ENCODE measurements around the gene PITX1.
A peak's percentile ranks its signal among the peaks of the same experiment; 100 is the strongest.

PITX1 gene

GRCh38 chr5:135037519-135038204 lies 3.6 kb upstream of the PITX1 start:
- TF ChIP-seq, protein P1, sequence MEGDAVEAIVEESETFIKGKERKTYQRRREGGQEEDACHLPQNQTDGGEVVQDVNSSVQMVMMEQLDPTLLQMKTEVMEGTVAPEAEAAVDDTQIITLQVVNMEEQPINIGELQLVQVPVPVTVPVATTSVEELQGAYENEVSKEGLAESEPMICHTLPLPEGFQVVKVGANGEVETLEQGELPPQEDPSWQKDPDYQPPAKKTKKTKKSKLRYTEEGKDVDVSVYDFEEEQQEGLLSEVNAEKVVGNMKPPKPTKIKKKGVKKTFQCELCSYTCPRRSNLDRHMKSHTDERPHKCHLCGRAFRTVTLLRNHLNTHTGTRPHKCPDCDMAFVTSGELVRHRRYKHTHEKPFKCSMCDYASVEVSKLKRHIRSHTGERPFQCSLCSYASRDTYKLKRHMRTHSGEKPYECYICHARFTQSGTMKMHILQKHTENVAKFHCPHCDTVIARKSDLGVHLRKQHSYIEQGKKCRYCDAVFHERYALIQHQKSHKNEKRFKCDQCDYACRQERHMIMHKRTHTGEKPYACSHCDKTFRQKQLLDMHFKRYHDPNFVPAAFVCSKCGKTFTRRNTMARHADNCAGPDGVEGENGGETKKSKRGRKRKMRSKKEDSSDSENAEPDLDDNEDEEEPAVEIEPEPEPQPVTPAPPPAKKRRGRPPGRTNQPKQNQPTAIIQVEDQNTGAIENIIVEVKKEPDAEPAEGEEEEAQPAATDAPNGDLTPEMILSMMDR (IDR thresholded peaks at IDR 0.05) = no peak
- intact Hi-C loops (cut with DNase I; ENCODE audit: low total_unique reads) = loop anchor here (10.0 kb wide), 2 partner anchors 133 to 157 kb away; partner anchors contain the start of gene PCBD2
- Histone ChIP-seq H3K4me1 (peaks cover 0 to 41% (median 20%) of the 10 kb centered on the region in 4 donors), H3K4me3 (no peak overlapping the region), H3K27ac (no peak overlapping the region), H3K36me3 (no peaks in the 10 kb centered on the region), H3K27me3 (peaks cover 0 to 48% of the 10 kb centered on the region in 2 donors), H3K9me3 (no peaks in the 10 kb centered on the region)
- no peak for DNase-seq

GRCh38 chr5:135036405-135036804 lies 2.4 kb upstream of the PITX1 start:
- intact Hi-C loops (cut with DNase I; ENCODE audit: low total_unique reads) = loop anchor here (10.0 kb wide), 2 partner anchors 132 to 158 kb away; partner anchors contain the start of gene PCBD2
- no peak for DNase-seq
- Histone ChIP-seq H3K9me3 (no peaks in the 10 kb centered on the region), H3K27me3 (peaks cover 0 to 50% of the 10 kb centered on the region in 2 donors), H3K27ac (no peak overlapping the region), H3K4me3 (no peak overlapping the region), H3K36me3 (no peaks in the 10 kb centered on the region), H3K4me1 (peaks cover 0 to 51% (median 25%) of the 10 kb centered on the region in 4 donors)
- TF ChIP-seq, protein P1 (IDR thresholded peaks at IDR 0.05) = no peak

DNA sequence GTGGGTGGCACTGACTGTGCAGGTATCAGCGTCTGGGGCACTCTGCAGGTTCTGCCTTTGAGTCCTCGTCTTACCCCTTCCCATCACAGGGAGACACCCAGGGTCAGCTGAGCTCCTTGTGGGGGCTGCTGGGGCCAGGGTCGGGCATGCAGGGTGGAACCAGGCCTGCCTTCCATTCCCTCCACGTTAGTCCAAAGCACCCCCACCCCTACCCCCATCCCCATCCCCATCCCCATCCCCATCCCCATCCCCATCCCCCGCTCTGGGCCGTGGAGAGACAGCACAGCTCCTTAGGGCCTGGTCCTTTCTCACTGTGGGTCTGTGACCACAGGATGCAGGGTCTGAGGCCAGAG lies 1.6 kb upstream of the PITX1 start:
- peaks cover 0 to 48% of the 10 kb centered on the region in 2 donors for H3K27me3 ChIP-seq
- TF ChIP-seq, protein P1 (IDR thresholded peaks at IDR 0.05) = no peak
- peaks cover 0 to 58% (median 28%) of the 10 kb centered on the region in 4 donors for H3K4me1 ChIP-seq
- no peak overlapping the region for H3K4me3 ChIP-seq
- peak overlapping the region in 1 of 2 donors; percentile 96 for H3K27ac ChIP-seq
- intact Hi-C loops (cut with DNase I; ENCODE audit: low total_unique reads) = loop anchor here (10.0 kb wide), 2 partner anchors 131 to 159 kb away; partner anchors contain the start of gene PCBD2
- no peak for DNase-seq
- H3K9me3 ChIP-seq = no peaks in the 10 kb centered on the region
- H3K36me3 ChIP-seq = no peaks in the 10 kb centered on the region

DNA sequence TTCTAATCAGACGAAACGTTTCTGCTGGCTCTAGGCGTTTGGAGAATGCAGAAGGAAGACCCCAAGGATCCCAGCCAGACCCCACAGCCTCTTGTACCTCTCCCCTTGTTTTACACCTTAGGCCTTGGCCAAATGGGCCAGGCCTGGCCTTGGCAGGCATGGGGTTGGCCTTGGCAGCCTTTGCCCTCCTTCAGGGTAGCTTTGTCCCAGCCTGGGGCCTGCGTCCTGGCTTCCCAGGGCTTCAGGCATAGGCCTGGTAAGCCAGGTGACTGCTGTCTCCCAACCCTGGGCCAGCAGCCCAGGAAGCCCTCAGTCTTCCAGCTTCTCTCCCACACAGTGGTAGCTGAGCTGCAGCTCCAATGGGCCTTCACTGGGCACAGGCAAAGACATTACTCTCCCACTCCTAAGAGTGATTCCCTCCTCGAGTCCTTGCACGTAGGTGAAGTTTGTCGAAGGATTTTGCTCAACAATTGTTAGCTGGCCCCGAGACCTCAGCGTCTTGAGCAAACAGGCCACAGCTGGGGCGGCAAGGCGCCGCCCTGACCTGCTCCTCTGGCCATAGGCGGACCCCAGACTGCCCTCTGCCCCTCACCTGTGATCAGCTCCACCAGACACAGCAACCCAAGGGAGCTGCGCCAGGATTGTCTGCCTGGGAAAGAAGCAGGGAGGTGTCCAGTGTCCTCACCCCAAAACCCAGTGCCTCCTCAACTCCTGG lies 1.1 kb upstream of the PITX1 start:
- Histone ChIP-seq H3K9me3 (no peaks in the 10 kb centered on the region), H3K4me1 (peaks cover 0 to 55% (median 29%) of the 10 kb centered on the region in 4 donors), H3K27me3 (peaks cover 0 to 44% of the 10 kb centered on the region in 2 donors), H3K27ac (peak overlapping the region; percentile 84 to 96), H3K4me3 (peak overlapping the region; percentile 90), H3K36me3 (no peaks in the 10 kb centered on the region)
- intact Hi-C loops (cut with DNase I; ENCODE audit: low total_unique reads) = loop anchor here (10.0 kb wide), 2 partner anchors 130 to 160 kb away; partner anchors contain the start of gene PCBD2
- no peak for DNase-seq
- TF ChIP-seq, protein P1 (IDR thresholded peaks at IDR 0.05) = no peak

DNA sequence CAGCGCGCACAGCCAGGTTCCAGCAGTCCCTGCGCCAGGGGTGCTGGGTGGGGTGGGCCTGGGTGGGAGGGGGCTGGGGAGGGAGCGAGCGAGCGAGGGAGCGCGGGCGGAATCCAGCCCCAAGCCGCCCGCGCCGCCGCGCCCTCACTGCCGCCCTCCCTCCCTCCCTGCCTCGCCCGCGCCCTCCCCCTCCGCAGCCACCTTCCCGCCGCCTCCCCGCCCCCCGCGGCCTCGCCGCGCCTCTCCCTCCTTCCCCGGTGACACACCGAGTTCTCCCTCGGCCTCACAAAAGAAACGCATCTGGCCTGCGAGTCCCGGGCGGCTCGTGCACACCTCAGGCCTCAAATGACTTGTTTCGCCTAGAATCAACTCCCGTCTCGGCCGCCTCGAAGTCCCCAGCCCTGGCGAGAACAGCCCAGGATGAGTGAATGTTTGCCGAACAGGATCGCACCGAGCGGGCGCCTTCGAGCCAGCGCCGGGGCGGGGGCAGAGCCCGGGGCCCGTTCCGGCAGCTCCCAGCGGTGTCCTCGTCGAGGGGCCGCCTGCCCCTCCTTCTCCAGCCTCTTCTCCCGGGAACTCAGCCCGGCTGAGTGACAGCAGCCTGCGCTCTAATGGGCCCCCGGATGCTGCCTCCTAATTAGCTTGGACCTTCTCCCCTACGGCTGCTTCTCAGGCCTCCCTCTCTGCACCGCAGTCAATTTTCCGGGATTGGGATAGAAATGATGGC lies 371 bp upstream of the PITX1 start:
- Histone ChIP-seq H3K27ac (peak overlapping the region; percentile 84 to 96), H3K4me3 (peak overlapping the region; percentile 90), H3K36me3 (no peaks in the 10 kb centered on the region), H3K27me3 (peaks cover 0 to 38% of the 10 kb centered on the region in 2 donors), H3K4me1 (peaks cover 0 to 48% (median 26%) of the 10 kb centered on the region in 4 donors), H3K9me3 (no peaks in the 10 kb centered on the region)
- intact Hi-C loops (cut with DNase I; ENCODE audit: low total_unique reads) = loop anchor here (10.0 kb wide), 2 partner anchors 130 to 160 kb away; partner anchors contain the start of gene PCBD2
- TF ChIP-seq, protein P1 (IDR thresholded peaks at IDR 0.05) = no peak
- peak; percentile 62 to 91 for DNase-seq

All from tibial artery (tissue), 4 donors.